ENCODE data around the gene POLN. TPM values are rescaled to one million over a fixed set of nuclear protein-coding genes. Genes with fewer than 3 reads are reported as not detected.

Gene POLN
- total and polyA plus RNA-seq, 2 experiments from 2014 or later = 1.8 to 4.0 TPM

DNA sequence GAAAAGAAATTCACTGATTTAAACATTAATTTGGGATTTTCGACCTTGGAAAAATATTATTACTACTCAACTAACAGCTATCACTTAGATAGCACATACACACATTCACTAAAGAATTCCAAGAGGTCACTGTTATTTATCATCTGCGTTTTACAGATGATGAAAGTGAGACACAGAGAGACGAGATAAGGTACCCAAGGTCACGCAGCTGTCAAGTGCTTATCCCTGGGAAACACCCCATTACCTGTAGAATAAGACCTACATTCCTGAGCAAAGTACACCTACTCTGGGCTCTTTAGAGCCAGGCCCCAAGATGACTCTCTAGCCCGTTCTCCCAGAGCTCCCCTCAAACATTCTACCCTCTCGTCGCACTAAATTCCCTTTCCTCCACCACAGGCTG lies 48.6 kb downstream of the POLN start (continued):
- TF ChIP-seq, protein P1, sequence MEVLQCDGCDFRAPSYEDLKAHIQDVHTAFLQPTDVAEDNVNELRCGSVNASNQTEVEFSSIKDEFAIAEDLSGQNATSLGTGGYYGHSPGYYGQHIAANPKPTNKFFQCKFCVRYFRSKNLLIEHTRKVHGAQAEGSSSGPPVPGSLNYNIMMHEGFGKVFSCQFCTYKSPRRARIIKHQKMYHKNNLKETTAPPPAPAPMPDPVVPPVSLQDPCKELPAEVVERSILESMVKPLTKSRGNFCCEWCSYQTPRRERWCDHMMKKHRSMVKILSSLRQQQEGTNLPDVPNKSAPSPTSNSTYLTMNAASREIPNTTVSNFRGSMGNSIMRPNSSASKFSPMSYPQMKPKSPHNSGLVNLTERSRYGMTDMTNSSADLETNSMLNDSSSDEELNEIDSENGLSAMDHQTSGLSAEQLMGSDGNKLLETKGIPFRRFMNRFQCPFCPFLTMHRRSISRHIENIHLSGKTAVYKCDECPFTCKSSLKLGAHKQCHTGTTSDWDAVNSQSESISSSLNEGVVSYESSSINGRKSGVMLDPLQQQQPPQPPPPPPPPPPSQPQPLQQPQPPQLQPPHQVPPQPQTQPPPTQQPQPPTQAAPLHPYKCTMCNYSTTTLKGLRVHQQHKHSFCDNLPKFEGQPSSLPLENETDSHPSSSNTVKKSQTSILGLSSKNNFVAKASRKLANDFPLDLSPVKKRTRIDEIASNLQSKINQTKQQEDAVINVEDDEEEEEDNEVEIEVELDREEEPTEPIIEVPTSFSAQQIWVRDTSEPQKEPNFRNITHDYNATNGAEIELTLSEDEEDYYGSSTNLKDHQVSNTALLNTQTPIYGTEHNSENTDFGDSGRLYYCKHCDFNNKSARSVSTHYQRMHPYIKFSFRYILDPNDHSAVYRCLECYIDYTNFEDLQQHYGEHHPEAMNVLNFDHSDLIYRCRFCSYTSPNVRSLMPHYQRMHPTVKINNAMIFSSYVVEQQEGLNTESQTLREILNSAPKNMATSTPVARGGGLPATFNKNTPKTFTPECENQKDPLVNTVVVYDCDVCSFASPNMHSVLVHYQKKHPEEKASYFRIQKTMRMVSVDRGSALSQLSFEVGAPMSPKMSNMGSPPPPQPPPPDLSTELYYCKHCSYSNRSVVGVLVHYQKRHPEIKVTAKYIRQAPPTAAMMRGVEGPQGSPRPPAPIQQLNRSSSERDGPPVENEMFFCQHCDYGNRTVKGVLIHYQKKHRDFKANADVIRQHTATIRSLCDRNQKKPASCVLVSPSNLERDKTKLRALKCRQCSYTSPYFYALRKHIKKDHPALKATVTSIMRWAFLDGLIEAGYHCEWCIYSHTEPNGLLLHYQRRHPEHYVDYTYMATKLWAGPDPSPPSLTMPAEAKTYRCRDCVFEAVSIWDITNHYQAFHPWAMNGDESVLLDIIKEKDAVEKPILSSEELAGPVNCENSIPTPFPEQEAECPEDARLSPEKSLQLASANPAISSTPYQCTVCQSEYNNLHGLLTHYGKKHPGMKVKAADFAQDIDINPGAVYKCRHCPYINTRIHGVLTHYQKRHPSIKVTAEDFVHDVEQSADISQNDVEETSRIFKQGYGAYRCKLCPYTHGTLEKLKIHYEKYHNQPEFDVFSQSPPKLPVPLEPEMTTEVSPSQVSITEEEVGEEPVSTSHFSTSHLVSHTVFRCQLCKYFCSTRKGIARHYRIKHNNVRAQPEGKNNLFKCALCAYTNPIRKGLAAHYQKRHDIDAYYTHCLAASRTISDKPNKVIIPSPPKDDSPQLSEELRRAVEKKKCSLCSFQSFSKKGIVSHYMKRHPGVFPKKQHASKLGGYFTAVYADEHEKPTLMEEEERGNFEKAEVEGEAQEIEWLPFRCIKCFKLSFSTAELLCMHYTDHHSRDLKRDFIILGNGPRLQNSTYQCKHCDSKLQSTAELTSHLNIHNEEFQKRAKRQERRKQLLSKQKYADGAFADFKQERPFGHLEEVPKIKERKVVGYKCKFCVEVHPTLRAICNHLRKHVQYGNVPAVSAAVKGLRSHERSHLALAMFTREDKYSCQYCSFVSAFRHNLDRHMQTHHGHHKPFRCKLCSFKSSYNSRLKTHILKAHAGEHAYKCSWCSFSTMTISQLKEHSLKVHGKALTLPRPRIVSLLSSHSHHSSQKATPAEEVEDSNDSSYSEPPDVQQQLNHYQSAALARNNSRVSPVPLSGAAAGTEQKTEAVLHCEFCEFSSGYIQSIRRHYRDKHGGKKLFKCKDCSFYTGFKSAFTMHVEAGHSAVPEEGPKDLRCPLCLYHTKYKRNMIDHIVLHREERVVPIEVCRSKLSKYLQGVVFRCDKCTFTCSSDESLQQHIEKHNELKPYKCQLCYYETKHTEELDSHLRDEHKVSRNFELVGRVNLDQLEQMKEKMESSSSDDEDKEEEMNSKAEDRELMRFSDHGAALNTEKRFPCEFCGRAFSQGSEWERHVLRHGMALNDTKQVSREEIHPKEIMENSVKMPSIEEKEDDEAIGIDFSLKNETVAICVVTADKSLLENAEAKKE (CRISPR knock-in tag; IDR thresholded peaks at IDR 0.05) = no peak
- TF ChIP-seq, protein P2, sequence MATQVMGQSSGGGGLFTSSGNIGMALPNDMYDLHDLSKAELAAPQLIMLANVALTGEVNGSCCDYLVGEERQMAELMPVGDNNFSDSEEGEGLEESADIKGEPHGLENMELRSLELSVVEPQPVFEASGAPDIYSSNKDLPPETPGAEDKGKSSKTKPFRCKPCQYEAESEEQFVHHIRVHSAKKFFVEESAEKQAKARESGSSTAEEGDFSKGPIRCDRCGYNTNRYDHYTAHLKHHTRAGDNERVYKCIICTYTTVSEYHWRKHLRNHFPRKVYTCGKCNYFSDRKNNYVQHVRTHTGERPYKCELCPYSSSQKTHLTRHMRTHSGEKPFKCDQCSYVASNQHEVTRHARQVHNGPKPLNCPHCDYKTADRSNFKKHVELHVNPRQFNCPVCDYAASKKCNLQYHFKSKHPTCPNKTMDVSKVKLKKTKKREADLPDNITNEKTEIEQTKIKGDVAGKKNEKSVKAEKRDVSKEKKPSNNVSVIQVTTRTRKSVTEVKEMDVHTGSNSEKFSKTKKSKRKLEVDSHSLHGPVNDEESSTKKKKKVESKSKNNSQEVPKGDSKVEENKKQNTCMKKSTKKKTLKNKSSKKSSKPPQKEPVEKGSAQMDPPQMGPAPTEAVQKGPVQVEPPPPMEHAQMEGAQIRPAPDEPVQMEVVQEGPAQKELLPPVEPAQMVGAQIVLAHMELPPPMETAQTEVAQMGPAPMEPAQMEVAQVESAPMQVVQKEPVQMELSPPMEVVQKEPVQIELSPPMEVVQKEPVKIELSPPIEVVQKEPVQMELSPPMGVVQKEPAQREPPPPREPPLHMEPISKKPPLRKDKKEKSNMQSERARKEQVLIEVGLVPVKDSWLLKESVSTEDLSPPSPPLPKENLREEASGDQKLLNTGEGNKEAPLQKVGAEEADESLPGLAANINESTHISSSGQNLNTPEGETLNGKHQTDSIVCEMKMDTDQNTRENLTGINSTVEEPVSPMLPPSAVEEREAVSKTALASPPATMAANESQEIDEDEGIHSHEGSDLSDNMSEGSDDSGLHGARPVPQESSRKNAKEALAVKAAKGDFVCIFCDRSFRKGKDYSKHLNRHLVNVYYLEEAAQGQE (IDR thresholded peaks at IDR 0.05; ENCODE audit: unreplicated experiment) = no peak
- TF ChIP-seq EZH2phosphoT487 (IDR thresholded peaks at IDR 0.05; ENCODE audit: unreplicated experiment) (no peak), CTCF (conservative IDR thresholded peaks at IDR 0.05; ENCODE audit: low read depth in 2 of 2) (no peak), EZH2 (IDR thresholded peaks at IDR 0.05; ENCODE audit: low read depth, unreplicated experiment) (no peak)
